Loucy (cell line): ENCODE results near the gene CAVIN1.

Source experiments
- CTCF ChIP-seq: fragments of 200-600 bp; sonication (generic); conservative IDR thresholded peaks from 2 replicates; pipeline ENCODE4 v1.5.1; 2014; ENCODE audit warnings: mild to moderate bottlenecking, antibody characterized with exemption, low read length
- EZH2phosphoT487 ChIP-seq: fragments of 200-600 bp; IDR thresholded peaks from 2 replicates; pipeline ENCODE4 v1.6.1; 2018; ENCODE audit warnings: antibody characterized with exemption, mild to moderate bottlenecking, moderate library complexity, borderline replicate concordance

- TF ChIP-seq CTCF = no peak
- no peak for TF ChIP-seq EZH2phosphoT487
Measured at GRCh38 chr17:42399948-42400843, 22.9 kb downstream of the CAVIN1 start.
